Measurements from ENCODE around the gene CLCF1. TPM values are rescaled to one million over a fixed set of nuclear protein-coding genes. Genes with fewer than 3 reads are reported as not detected.
"Not testable (repeated sequence)": the region's sequence is repeated elsewhere in the genome, so short reads cannot be mapped to it uniquely, and the experiment has no call there.

CLCF1 gene
- total RNA-seq, 1 donor from 2014 or later = 0.27 TPM

GRCh38 chr11:67409781-67410368 is 36.5 kb upstream of the CLCF1 start:
- DNase-seq = no peak
- ATAC-seq (ENCODE audit: poor library complexity) = no peak
- intact Hi-C loops (cut with DNase I) = no loop called here

- DNase-seq = no peak
- intact Hi-C loops (cut with DNase I) = no loop called here
- ATAC-seq (ENCODE audit: poor library complexity) = no peak
Measured at GRCh38 chr11:67409261-67409666, 35.9 kb upstream of the CLCF1 start.

- intact Hi-C loops (cut with DNase I) = no loop called here
- ATAC-seq (ENCODE audit: poor library complexity) (no peak), DNase-seq (no peak)
Measured at GRCh38 chr11:67408437-67409200, 35.2 kb upstream of the CLCF1 start.

GRCh38 chr11:67407688-67408163 is 34.3 kb upstream of the CLCF1 start:
- DNase-seq (no peak), ATAC-seq (ENCODE audit: poor library complexity) (no peak)
- intact Hi-C loops (cut with DNase I) = no loop called here

- ATAC-seq (ENCODE audit: poor library complexity) (peak; percentile 22), DNase-seq (no peak)
- intact Hi-C loops (cut with DNase I) = no loop called here
Measured at GRCh38 chr11:67406969-67407687, 33.7 kb upstream of the CLCF1 start.

GRCh38 chr11:67406420-67406968 is 33.1 kb upstream of the CLCF1 start:
- ATAC-seq (ENCODE audit: poor library complexity) (no peak), DNase-seq (no peak)
- intact Hi-C loops (cut with DNase I) = no loop called here

GRCh38 chr11:67405688-67406339 is 32.4 kb upstream of the CLCF1 start:
- DNase-seq (no peak), ATAC-seq (ENCODE audit: poor library complexity) (no peak)
- intact Hi-C loops (cut with DNase I) = no loop called here

- DNase-seq (no peak), ATAC-seq (ENCODE audit: poor library complexity) (no peak)
- intact Hi-C loops (cut with DNase I) = no loop called here
Measured at GRCh38 chr11:67405196-67405567, 31.8 kb upstream of the CLCF1 start.

- DNase-seq (no peak), ATAC-seq (ENCODE audit: poor library complexity) (no peak)
- intact Hi-C loops (cut with DNase I) = no loop called here
Measured at GRCh38 chr11:67404515-67405195, 31.3 kb upstream of the CLCF1 start.

GRCh38 chr11:67403085-67403484 is 29.7 kb upstream of the CLCF1 start:
- intact Hi-C loops (cut with DNase I); DNase-seq; ATAC-seq (ENCODE audit: poor library complexity): not testable (repeated sequence)

GRCh38 chr11:67402192-67402839 is 28.9 kb upstream of the CLCF1 start:
- intact Hi-C loops (cut with DNase I); ATAC-seq (ENCODE audit: poor library complexity); DNase-seq: not testable (repeated sequence)

GRCh38 chr11:67401495-67402191 is 28.2 kb upstream of the CLCF1 start, which contains the start of gene PPP1CA:
TSS of gene PPP1CA (minus strand) at chr11:67401858. CDS start at chr11:67401782, 76 bp downstream.
- ATAC-seq (ENCODE audit: poor library complexity) (peak; percentile 89), DNase-seq (peak; percentile 93)
- intact Hi-C loops (cut with DNase I) = loop anchor here (2.0 kb wide), 1 partner anchor 67 kb away; the partner anchor contains the start of gene TMEM134

- ATAC-seq (ENCODE audit: poor library complexity) = no peak
- intact Hi-C loops (cut with DNase I) = loop anchor here (2.0 kb wide), 1 partner anchor 68 kb away; the partner anchor contains the start of gene TMEM134
- DNase-seq = peak; percentile 57
Measured at GRCh38 chr11:67400942-67401494, 27.6 kb upstream of the CLCF1 start.

GRCh38 chr11:67400251-67400941 is 27.0 kb upstream of the CLCF1 start:
- peak; percentile 1 for ATAC-seq (ENCODE audit: poor library complexity)
- intact Hi-C loops (cut with DNase I) = loop anchor here (2.0 kb wide), 1 partner anchor 68 kb away; the partner anchor contains the start of gene TMEM134
- peak; percentile 61 for DNase-seq

GRCh38 chr11:67398661-67399563 is 25.5 kb upstream of the CLCF1 start:
- DNase-seq = no peak
- ATAC-seq (ENCODE audit: poor library complexity) = no peak
- intact Hi-C loops (cut with DNase I) = no loop called here

All from Right ventricle myocardium superior (tissue), 1 donor.